Common myeloid progenitor, CD34-positive (primary cell): ENCODE measurements around the gene EIF6.

ENCODE experiments used
- CTCF ChIA-PET: fragments of 350-600 bp; sonication (Branson Sonifier 250); formaldehyde crosslinking; loops from one replicate; lab custom pipeline; 2021; ENCODE audit warnings: antibody characterized with exemption; lab: Charles Lee
- POLR2A ChIA-PET: fragments of 350-600 bp; sonication (Branson Sonifier 250); formaldehyde crosslinking; loops from one replicate; lab custom pipeline; 2021; ENCODE audit warnings: antibody characterized with exemption; lab: Charles Lee
- DNase-seq, 3 donors: peaks; one replicate each; pipeline versions ENCODE4 v3.0.0 to v3.0.0-alpha.2; 2013
- H3K27ac ChIP-seq, 2 experiments: 1 replicate in 1 of 2; 2 replicates in 1 of 2; pipeline ENCODE4 v1.7.0; 2013; ENCODE audit warnings: inconsistent platforms in 2 of 2, low read length in 2 of 2, mild to moderate bottlenecking in 2 of 2, low read depth in 1 of 2, moderate library complexity in 1 of 2; ENCODE audit not compliant: severe bottlenecking in 2 of 2, insufficient read depth in 1 of 2, poor library complexity in 1 of 2
- H3K27me3 ChIP-seq, 5 experiments: replicated peaks in 2 of 5; 1 replicate in 3 of 5; 2 replicates in 2 of 5; pipeline versions ENCODE4 v1.6.1 to v1.7.0; 2013; ENCODE audit warnings: low read length in 4 of 5, mild to moderate bottlenecking in 2 of 5, moderate library complexity in 2 of 5, inconsistent platforms in 1 of 5; ENCODE audit not compliant: insufficient read depth in 5 of 5, control insufficient read depth in 4 of 5
- H3K36me3 ChIP-seq, 4 experiments: 1 replicate in 2 of 4; 2 replicates in 2 of 4; pipeline versions ENCODE4 v1.6.1 to v1.7.0; 2013; ENCODE audit warnings: low read length in 3 of 4, control low read depth in 1 of 4, mild to moderate bottlenecking in 1 of 4; ENCODE audit not compliant: control insufficient read depth in 4 of 4, insufficient read depth in 4 of 4
- H3K4me1 ChIP-seq, 4 experiments: 1 replicate in 3 of 4; 2 replicates in 1 of 4; pipeline versions ENCODE4 v1.6.1 to v1.7.1; 2013; ENCODE audit warnings: low read length in 3 of 4, mild to moderate bottlenecking in 3 of 4, control low read depth in 1 of 4, inconsistent platforms in 1 of 4, moderate library complexity in 1 of 4; ENCODE audit not compliant: control insufficient read depth in 4 of 4, insufficient read depth in 4 of 4; ENCODE audit errors: control extremely low read depth in 1 of 4
- H3K4me3 ChIP-seq, 7 experiments: 1 replicate in 4 of 7; 2 replicates in 3 of 7; pipeline versions ENCODE4 v1.5.1 to v1.7.0; 2013; ENCODE audit warnings: mild to moderate bottlenecking in 7 of 7, low read length in 6 of 7, moderate library complexity in 6 of 7, inconsistent platforms in 2 of 7, low read depth in 2 of 7, control low read depth in 1 of 7; ENCODE audit not compliant: insufficient read depth in 4 of 7, control insufficient read depth in 1 of 7; ENCODE audit errors: extremely low read depth in 1 of 7
- H3K9me3 ChIP-seq, 5 experiments: 1 replicate in 4 of 5; 2 replicates in 1 of 5; pipeline versions ENCODE4 v1.6.1 to v1.7.1; 2013; ENCODE audit warnings: low read length in 4 of 5, mild to moderate bottlenecking in 2 of 5, inconsistent platforms in 1 of 5, low read depth in 1 of 5, moderate library complexity in 1 of 5; ENCODE audit not compliant: control insufficient read depth in 4 of 5, insufficient read depth in 2 of 5; ENCODE audit errors: control extremely low read depth in 1 of 5
- WGBS: methylation state at CpG from one replicate; pipeline ENCODE4 v1.1.5; 2013; ENCODE audit not compliant: insufficient coverage; 5-methylcytosine and 5-hydroxymethylcytosine counted together

Gene EIF6

GRCh38 chr20:35299780-35300179 is 15.2 kb upstream of the EIF6 start:
- no peak for DNase-seq
- WGBS, result 74% methylated on average over 4 of the region's 4 CpGs
- H3K9me3 ChIP-seq, result no peaks in the 10 kb centered on the region
- ChIA-PET POLR2A (interaction anchor here (0.6 kb wide), 1 partner anchor 20 kb away, joined by 3 read pairs; no protein-coding TSS in a partner anchor), CTCF (interaction anchor here (2.8 kb wide), 1 partner anchor 11 kb away, joined by 10 read pairs; no protein-coding TSS in a partner anchor)
- H3K27me3 ChIP-seq, result no peaks in the 10 kb centered on the region
- no peak overlapping the region for H3K27ac ChIP-seq
- peaks cover 0 to 8% (median 0%) of the 10 kb centered on the region in 4 experiments for H3K4me1 ChIP-seq
- H3K36me3 ChIP-seq, result peaks cover 0 to 10% (median 7%) of the 10 kb centered on the region in 4 experiments
- no peak overlapping the region for H3K4me3 ChIP-seq

- Histone ChIP-seq H3K36me3 (peaks cover 0 to 8% (median 6%) of the 10 kb centered on the region in 4 experiments), H3K4me3 (no peak overlapping the region), H3K27me3 (no peaks in the 10 kb centered on the region), H3K4me1 (peaks cover 0 to 5% (median 0%) of the 10 kb centered on the region in 4 experiments), H3K9me3 (no peaks in the 10 kb centered on the region), H3K27ac (no peak overlapping the region)
- CTCF ChIA-PET, result interaction anchor here (1.2 to 3.0 kb wide), 2 partner anchors 8 to 10 kb away, joined by 4 to 19 read pairs; no protein-coding TSS in a partner anchor
- 96% methylated on average over 5 of the region's 5 CpGs for WGBS
- POLR2A ChIA-PET, result interaction anchor here (0.6 kb wide), 1 partner anchor 12 kb away, joined by 7 read pairs; no protein-coding TSS in a partner anchor
- no peak for DNase-seq
These were observed 13.7 kb upstream of the EIF6 start for GRCh38 chr20:35298264-35298663.

GRCh38 chr20:35297740-35298139 is 13.2 kb upstream of the EIF6 start:
- POLR2A ChIA-PET, result interaction anchor here (0.6 kb wide), 1 partner anchor 13 kb away, joined by 7 read pairs; no protein-coding TSS in a partner anchor
- WGBS, result 96% methylated on average over 14 of the region's 14 CpGs
- H3K27me3 ChIP-seq, result no peaks in the 10 kb centered on the region
- DNase-seq, result no peak
- H3K36me3 ChIP-seq, result peaks cover 0 to 4% (median 3%) of the 10 kb centered on the region in 4 experiments
- H3K27ac ChIP-seq, result no peak overlapping the region
- no peak overlapping the region for H3K4me3 ChIP-seq
- CTCF ChIA-PET, result interaction anchor here (1.2 to 3.0 kb wide), 2 partner anchors 9 kb away, joined by 4 to 19 read pairs; no protein-coding TSS in a partner anchor
- H3K9me3 ChIP-seq, result no peaks in the 10 kb centered on the region
- peaks cover 0 to 5% (median 0%) of the 10 kb centered on the region in 4 experiments for H3K4me1 ChIP-seq

GRCh38 chr20:35297155-35297554 is 12.6 kb upstream of the EIF6 start:
- POLR2A ChIA-PET, result no interaction called here
- Histone ChIP-seq H3K4me1 (peaks cover 0 to 5% (median 0%) of the 10 kb centered on the region in 4 experiments), H3K36me3 (peaks cover 0 to 4% (median 2%) of the 10 kb centered on the region in 4 experiments), H3K4me3 (no peak overlapping the region), H3K27ac (no peak overlapping the region), H3K27me3 (no peaks in the 10 kb centered on the region), H3K9me3 (no peaks in the 10 kb centered on the region)
- DNase-seq, result no peak
- 84% methylated on average over 7 of the region's 8 CpGs for WGBS
- CTCF ChIA-PET, result interaction anchor here (0.9 to 3.0 kb wide), 2 partner anchors 10 to 52 kb away, joined by 3 to 19 read pairs; no protein-coding TSS in a partner anchor

GRCh38 chr20:35296101-35296554 is 11.6 kb upstream of the EIF6 start:
- Histone ChIP-seq H3K36me3 (no peaks in the 10 kb centered on the region), H3K9me3 (no peaks in the 10 kb centered on the region), H3K27ac (no peak overlapping the region), H3K4me3 (no peak overlapping the region), H3K4me1 (peaks cover 0 to 5% (median 0%) of the 10 kb centered on the region in 4 experiments), H3K27me3 (no peaks in the 10 kb centered on the region)
- ChIA-PET POLR2A (no interaction called here), CTCF (interaction anchor here (0.9 to 3.0 kb wide), 4 partner anchors 10 to 53 kb away, joined by 3 to 19 read pairs (median 3); partner anchors contain the start of gene EIF6)
- 72% methylated on average over 9 of the region's 9 CpGs for WGBS
- no peak for DNase-seq

GRCh38 chr20:35295674-35296073 is 11.1 kb upstream of the EIF6 start:
- Histone ChIP-seq H3K27ac (no peak overlapping the region), H3K36me3 (no peaks in the 10 kb centered on the region), H3K4me1 (peaks cover 0 to 5% (median 0%) of the 10 kb centered on the region in 4 experiments), H3K4me3 (no peak overlapping the region), H3K27me3 (no peaks in the 10 kb centered on the region), H3K9me3 (no peaks in the 10 kb centered on the region)
- ChIA-PET POLR2A (no interaction called here), CTCF (interaction anchor here (0.9 to 3.0 kb wide), 3 partner anchors 10 to 11 kb away, joined by 3 to 19 read pairs (median 3); partner anchors contain the start of gene EIF6)
- DNase-seq, result no peak
- 100% methylated on average over 6 of the region's 8 CpGs for WGBS

- CTCF ChIA-PET, result interaction anchor here (1.6 kb wide), 1 partner anchor 10 kb away, joined by 3 read pairs; the partner anchor contains the start of gene EIF6
- POLR2A ChIA-PET, result no interaction called here
- DNase-seq, result no peak
- Histone ChIP-seq H3K36me3 (no peaks in the 10 kb centered on the region), H3K9me3 (no peaks in the 10 kb centered on the region), H3K4me3 (no peak overlapping the region), H3K4me1 (peaks cover 0 to 5% (median 0%) of the 10 kb centered on the region in 4 experiments), H3K27ac (no peak overlapping the region), H3K27me3 (no peaks in the 10 kb centered on the region)
- WGBS, result 91% methylated on average over 7 of the region's 8 CpGs
These were observed 10.5 kb upstream of the EIF6 start for GRCh38 chr20:35295058-35295457.
